Calu3 (cell line): ENCODE data around the gene SPARCL1. TPM values are rescaled to one million over a fixed set of nuclear protein-coding genes. Genes with fewer than 3 reads are reported as not detected.

Source experiments
- BruUV-seq: library from RNA; stranded (reverse); fragments of 400-500 nt; replicated peaks from 2 replicates; lab custom pipeline; 2021; lab: Mats Ljungman, UMichigan
- CTCF ChIA-PET: fragments of 300-600 bp; sonication (Branson Sonifier 250); formaldehyde crosslinking; loops from one replicate; lab custom pipeline; 2022; ENCODE audit warnings: antibody characterized with exemption; lab: Charles Lee
- DNase-seq: peaks from one replicate; pipeline ENCODE4 v3.0.0; 2022
- H3K27ac Mint-ChIP-seq: one replicate; pipeline ENCODE4 v1.8.0; 2022; ENCODE audit warnings: mixed read lengths; ENCODE audit not compliant: unreplicated experiment
- H3K27me3 Mint-ChIP-seq: one replicate; pipeline ENCODE4 v1.8.0; 2022; ENCODE audit warnings: mixed read lengths; ENCODE audit not compliant: unreplicated experiment
- H3K36me3 Mint-ChIP-seq: one replicate; pipeline ENCODE4 v1.8.0; 2022; ENCODE audit warnings: mild to moderate bottlenecking, moderate library complexity, mixed read lengths; ENCODE audit not compliant: insufficient read depth, unreplicated experiment
- H3K4me1 Mint-ChIP-seq: one replicate; pipeline ENCODE4 v1.8.0; 2022; ENCODE audit warnings: mild to moderate bottlenecking, low read depth, mixed read lengths; ENCODE audit not compliant: unreplicated experiment
- H3K4me3 Mint-ChIP-seq: one replicate; pipeline ENCODE4 v1.8.0; 2022; ENCODE audit warnings: mild to moderate bottlenecking, low read depth, moderate library complexity, mixed read lengths; ENCODE audit not compliant: unreplicated experiment
- H3K9me3 Mint-ChIP-seq: one replicate; pipeline ENCODE4 v1.8.0; 2022; ENCODE audit warnings: low read depth, mixed read lengths; ENCODE audit not compliant: unreplicated experiment
- intact Hi-C: fragments of 100-400 bp; cut with micrococcal nuclease; formaldehyde crosslinking; loops from one replicate; pipeline ENCODE4 v1.10.0; 2022; ENCODE audit not compliant: unreplicated experiment
- total RNA-seq: library from RNA; stranded (reverse); gene quantifications from 2 replicates; pipeline ENCODE4 v1.2.3, GENCODE V29; 2022
- TF ChIP-seq, protein P1 (sequence below): fragments of 200-600 bp; IDR thresholded peaks from one replicate; pipeline ENCODE4 v1.8.0; 2022; ENCODE audit warnings: antibody characterized with exemption; ENCODE audit not compliant: unreplicated experiment

The SPARCL1 gene
- total RNA-seq, 1 experiment from 2014 or later = not detected

DNA sequence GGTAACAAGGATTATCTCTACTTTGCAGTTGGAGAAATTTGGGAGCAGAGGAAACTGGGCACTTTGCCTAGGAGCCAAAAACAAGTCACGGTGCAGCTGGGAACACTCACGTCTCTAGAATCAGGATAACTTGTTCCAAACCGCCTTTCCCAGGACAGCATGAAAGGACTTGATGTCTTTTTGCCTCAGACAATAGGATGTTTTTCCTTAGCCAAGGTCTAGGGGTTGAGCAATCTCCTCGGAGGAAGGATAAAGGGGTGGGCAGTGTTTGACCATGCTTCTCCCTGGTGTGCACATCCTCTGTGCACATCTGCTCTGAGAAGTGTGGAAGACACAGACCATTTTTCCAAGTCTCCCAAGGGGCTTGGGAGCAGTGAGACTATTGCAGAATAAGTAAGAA is 1.7 kb upstream of the SPARCL1 start:
- Mint-ChIP-seq H3K9me3 (no peaks in the 10 kb centered on the region), H3K4me3 (no peak overlapping the region), H3K27me3 (no peaks in the 10 kb centered on the region), H3K27ac (no peak overlapping the region), H3K4me1 (no peaks in the 10 kb centered on the region), H3K36me3 (no peaks in the 10 kb centered on the region)
- intact Hi-C loops = no loop called here
- no peak for DNase-seq
- BruUV-seq = no TSS peak
- CTCF ChIA-PET = no interaction called here
- TF ChIP-seq, protein P1, sequence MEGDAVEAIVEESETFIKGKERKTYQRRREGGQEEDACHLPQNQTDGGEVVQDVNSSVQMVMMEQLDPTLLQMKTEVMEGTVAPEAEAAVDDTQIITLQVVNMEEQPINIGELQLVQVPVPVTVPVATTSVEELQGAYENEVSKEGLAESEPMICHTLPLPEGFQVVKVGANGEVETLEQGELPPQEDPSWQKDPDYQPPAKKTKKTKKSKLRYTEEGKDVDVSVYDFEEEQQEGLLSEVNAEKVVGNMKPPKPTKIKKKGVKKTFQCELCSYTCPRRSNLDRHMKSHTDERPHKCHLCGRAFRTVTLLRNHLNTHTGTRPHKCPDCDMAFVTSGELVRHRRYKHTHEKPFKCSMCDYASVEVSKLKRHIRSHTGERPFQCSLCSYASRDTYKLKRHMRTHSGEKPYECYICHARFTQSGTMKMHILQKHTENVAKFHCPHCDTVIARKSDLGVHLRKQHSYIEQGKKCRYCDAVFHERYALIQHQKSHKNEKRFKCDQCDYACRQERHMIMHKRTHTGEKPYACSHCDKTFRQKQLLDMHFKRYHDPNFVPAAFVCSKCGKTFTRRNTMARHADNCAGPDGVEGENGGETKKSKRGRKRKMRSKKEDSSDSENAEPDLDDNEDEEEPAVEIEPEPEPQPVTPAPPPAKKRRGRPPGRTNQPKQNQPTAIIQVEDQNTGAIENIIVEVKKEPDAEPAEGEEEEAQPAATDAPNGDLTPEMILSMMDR = no peak

DNA sequence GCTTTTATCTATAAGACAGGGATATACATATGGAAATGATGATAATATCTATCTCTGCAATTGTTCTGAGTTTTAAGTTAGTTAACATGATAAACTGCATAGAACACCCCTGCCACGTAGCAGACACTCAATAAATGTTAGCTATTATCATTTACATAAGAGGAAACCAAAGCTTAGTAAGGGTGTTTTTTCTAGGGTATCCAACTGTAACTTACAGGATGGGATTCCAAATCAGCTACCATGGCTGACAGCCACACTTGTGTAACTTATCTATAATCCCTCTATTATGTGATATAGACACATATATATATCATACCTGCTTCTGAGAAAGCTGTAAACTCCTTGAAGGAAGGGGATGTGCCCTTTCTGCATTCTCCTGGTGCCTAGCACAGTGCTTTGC is 1.1 kb upstream of the SPARCL1 start:
- no peaks in the 10 kb centered on the region for H3K9me3 Mint-ChIP-seq
- H3K4me3 Mint-ChIP-seq = no peak overlapping the region
- H3K27me3 Mint-ChIP-seq = no peaks in the 10 kb centered on the region
- no peak overlapping the region for H3K27ac Mint-ChIP-seq
- BruUV-seq = no TSS peak
- no peaks in the 10 kb centered on the region for H3K4me1 Mint-ChIP-seq
- no peak for DNase-seq
- no peaks in the 10 kb centered on the region for H3K36me3 Mint-ChIP-seq
- TF ChIP-seq, protein P1 = no peak
- intact Hi-C loops = no loop called here
- CTCF ChIA-PET = no interaction called here

DNA sequence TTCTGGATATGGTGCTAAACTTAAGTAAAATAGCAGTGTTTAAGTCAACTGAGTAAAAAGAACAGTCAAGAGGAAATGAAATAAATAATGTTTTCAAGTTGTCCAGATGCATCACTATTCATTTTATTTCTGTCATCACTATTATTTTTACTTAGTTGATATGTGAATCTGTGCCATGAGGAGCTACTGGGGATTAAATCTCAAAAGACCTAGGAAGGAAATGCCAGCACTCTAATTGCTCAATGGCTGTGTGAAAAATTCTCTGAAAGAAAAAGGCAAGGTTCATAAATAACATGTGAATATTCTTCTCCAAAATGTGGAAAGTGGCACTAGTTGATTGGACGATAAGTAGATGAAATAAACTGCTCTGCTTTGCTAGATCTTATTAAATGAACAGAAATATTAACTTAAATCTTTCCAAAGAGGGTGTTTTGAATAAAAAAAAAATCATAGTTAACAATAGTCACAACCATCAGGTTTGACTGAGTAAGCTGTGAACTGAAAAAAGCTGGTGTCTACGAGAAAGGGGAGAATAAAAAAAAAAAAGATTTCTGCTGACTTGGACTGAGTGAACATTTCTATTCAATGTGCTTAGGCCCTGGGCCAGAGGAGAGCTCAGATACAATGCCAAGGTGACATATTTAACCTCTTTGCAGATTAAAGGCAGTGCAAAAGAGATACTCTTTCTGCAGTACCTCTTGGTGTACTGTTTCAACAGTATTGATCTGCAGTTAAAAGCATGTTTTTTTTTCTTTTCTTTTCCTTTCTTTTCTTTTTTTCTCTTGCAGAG is 1.6 kb downstream of the SPARCL1 start:
- CTCF ChIA-PET = no interaction called here
- TF ChIP-seq, protein P1 = no peak
- intact Hi-C loops = no loop called here
- no peak overlapping the region for H3K27ac Mint-ChIP-seq
- H3K27me3 Mint-ChIP-seq = no peaks in the 10 kb centered on the region
- BruUV-seq = no TSS peak
- no peak overlapping the region for H3K4me3 Mint-ChIP-seq
- no peaks in the 10 kb centered on the region for H3K36me3 Mint-ChIP-seq
- DNase-seq = no peak
- peaks cover 3% of the 10 kb centered on the region for H3K4me1 Mint-ChIP-seq
- no peaks in the 10 kb centered on the region for H3K9me3 Mint-ChIP-seq

DNA sequence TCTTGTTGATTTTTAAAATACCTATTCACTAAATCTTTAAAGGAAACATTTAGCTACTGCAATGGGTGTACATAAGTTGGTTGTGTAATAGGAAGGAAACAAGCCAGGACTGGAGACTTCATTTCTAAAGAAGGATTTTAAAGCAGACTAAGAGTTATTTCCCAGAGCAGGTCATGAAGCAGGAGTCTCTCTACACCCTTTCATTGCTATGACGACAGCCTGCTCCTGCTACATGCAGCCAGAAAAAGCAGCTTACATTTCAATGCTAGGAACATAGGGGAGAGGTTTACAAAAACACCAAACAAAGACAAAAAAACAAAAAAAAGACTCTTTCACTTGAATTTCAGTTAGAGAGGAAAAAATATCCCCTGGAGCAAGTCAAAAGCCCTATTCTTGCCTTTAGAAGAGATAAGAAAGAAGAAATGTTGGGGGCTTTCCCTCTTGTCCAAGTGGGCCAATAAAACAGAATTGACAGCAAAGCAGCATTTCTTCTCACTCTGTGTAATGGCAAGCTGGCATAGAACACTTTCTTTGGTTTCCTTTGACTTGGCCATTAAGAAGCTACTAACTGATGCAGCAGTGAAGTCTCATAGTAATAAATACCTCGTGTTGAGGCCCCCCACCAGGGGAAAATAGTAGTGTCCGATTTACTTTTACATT is 3.4 kb downstream of the SPARCL1 start:
- no peaks in the 10 kb centered on the region for H3K27me3 Mint-ChIP-seq
- H3K4me1 Mint-ChIP-seq = peaks cover 22% of the 10 kb centered on the region
- no peak overlapping the region for H3K4me3 Mint-ChIP-seq
- no peaks in the 10 kb centered on the region for H3K9me3 Mint-ChIP-seq
- H3K36me3 Mint-ChIP-seq = no peaks in the 10 kb centered on the region
- CTCF ChIA-PET = no interaction called here
- intact Hi-C loops = no loop called here
- TF ChIP-seq, protein P1 = no peak
- H3K27ac Mint-ChIP-seq = no peak overlapping the region
- DNase-seq = no peak
- BruUV-seq = no TSS peak
